Hematopoietic multipotent progenitor cell (in vitro differentiated cells): ENCODE results near the gene CORO2B. TPM values are rescaled to one million over a fixed set of nuclear protein-coding genes. Genes with fewer than 3 reads are reported as not detected.
A peak's percentile ranks its signal among the peaks of the same experiment; 100 is the strongest.

Experiments
- DNase-seq, 3 donors: peaks; one replicate each; pipeline ENCODE4 v3.0.0-alpha.2; 2011 to 2015; ENCODE audit warnings: low read depth in 2 of 3, low spot score in 2 of 3
- total RNA-seq: library from RNA; depleted of rRNA; stranded (reverse); fragments of >200 nt; gene quantifications from one replicate; pipeline ENCODE4 v1.2.3, GENCODE V29; 2012

The CORO2B gene
- total RNA-seq, 1 donor = under 0.01 TPM

- peak; percentile 39 to 84 (median 58) for DNase-seq
These were observed 24.6 kb upstream of the CORO2B start for GRCh38 chr15:68553994-68554720.

GRCh38 chr15:68554721-68555678 lies 23.8 kb upstream of the CORO2B start:
- no peak for DNase-seq

GRCh38 chr15:68555679-68556037 lies 23.1 kb upstream of the CORO2B start:
- no peak for DNase-seq

GRCh38 chr15:68556139-68556990 lies 22.4 kb upstream of the CORO2B start:
- no peak for DNase-seq

- no peak for DNase-seq
These were observed 21.1 kb upstream of the CORO2B start for GRCh38 chr15:68557469-68558317.

- no peak for DNase-seq
These were observed 20.2 kb upstream of the CORO2B start for GRCh38 chr15:68558318-68559305.

GRCh38 chr15:68559345-68560310 lies 19.2 kb upstream of the CORO2B start:
- DNase-seq = peak; percentile 54 to 79 (median 78)

GRCh38 chr15:68560501-68561113 lies 18.2 kb upstream of the CORO2B start:
- no peak for DNase-seq

- DNase-seq = no peak
These were observed 17.5 kb upstream of the CORO2B start for GRCh38 chr15:68561171-68561900.

- no peak for DNase-seq
These were observed 16.9 kb upstream of the CORO2B start for GRCh38 chr15:68561901-68562300.

GRCh38 chr15:68564173-68564572 lies 14.6 kb upstream of the CORO2B start:
- DNase-seq = no peak

GRCh38 chr15:68565234-68565633 lies 13.6 kb upstream of the CORO2B start:
- no peak for DNase-seq

GRCh38 chr15:68565726-68566125 lies 13.1 kb upstream of the CORO2B start:
- DNase-seq = no peak

GRCh38 chr15:68566377-68566954 lies 12.3 kb upstream of the CORO2B start:
- no peak for DNase-seq

- no peak for DNase-seq
These were observed 11.4 kb upstream of the CORO2B start for GRCh38 chr15:68567345-68567744.

- DNase-seq = no peak
These were observed 7.8 kb upstream of the CORO2B start for GRCh38 chr15:68570974-68571373.
